Measurements from ENCODE around the gene CLDN2. TPM values are rescaled to one million over a fixed set of nuclear protein-coding genes. Genes with fewer than 3 reads are reported as not detected.

CLDN2 gene
- total and polyA plus RNA-seq, 10 of the 15 experiments (the other 5 are each of a cell fraction or from before 2014, with no cell fraction given), result 0.06 TPM; not detected in 9

GRCh38 chrX:106902684-106903083 lies 17.5 kb upstream of the CLDN2 start:
- ChIA-PET CTCF (interaction anchor here (0.7 to 2.6 kb wide), 6 partner anchors 8 to 526 kb away, joined by 3 to 12 read pairs (median 4); no protein-coding TSS in a partner anchor), POLR2A (no interaction called here), SMC1A (ENCODE audit: uncharacterized antibody, unreplicated experiment) (interaction anchor here (0.8 kb wide), 1 partner anchor 12 kb away, joined by 3 read pairs; no protein-coding TSS in a partner anchor), RAD21 (ENCODE audit: unreplicated experiment) (interaction anchor here (1.7 kb wide), 1 partner anchor 9 kb away, joined by 6 read pairs; no protein-coding TSS in a partner anchor)
- Histone ChIP-seq H3K9me3 (replicated peaks; ENCODE audit: control insufficient read depth, insufficient read depth, low read length) (no peaks in the 10 kb centered on the region), H4K20me1 (ENCODE audit: control insufficient read depth, insufficient read depth) (no peaks in the 10 kb centered on the region), H3K36me3 (ENCODE audit: control insufficient read depth in 2 of 2, insufficient read depth in 2 of 2, low read length in 1 of 2) (no peaks in the 10 kb centered on the region), H3K27ac (ENCODE audit: control insufficient read depth, insufficient read depth) (no peak overlapping the region), H2AFZ (ENCODE audit: control insufficient read depth, low read depth, low read length) (no peak overlapping the region), H3K79me2 (ENCODE audit: control insufficient read depth, insufficient read depth, low read length) (no peaks in the 10 kb centered on the region), H3K27me3 (replicated peaks in 1 of 2; ENCODE audit: control insufficient read depth in 2 of 2, insufficient read depth in 2 of 2, low read length in 1 of 2) (no peaks in the 10 kb centered on the region), H3K4me2 (ENCODE audit: control insufficient read depth, insufficient read depth) (no peak overlapping the region), H3K4me3 (no peak overlapping the region), H3K9ac (ENCODE audit: control insufficient read depth, insufficient read depth, low read length) (no peak overlapping the region), H3K4me1 (ENCODE audit: control insufficient read depth, insufficient read depth, low read length) (no peaks in the 10 kb centered on the region)
- 16% methylated on average over 2 of the region's 2 CpGs for WGBS (ENCODE audit: insufficient coverage, insufficient replicate concordance, low lambda C conversion rate, missing lambda C conversion rate)
- DNase-seq (ENCODE audit: low read depth, low spot score) (no peak), ATAC-seq (no peak), FAIRE-seq (no peak)
- no peak for TF ChIP-seq SMC3 (IDR thresholded peaks at IDR 0.05; ENCODE audit: borderline replicate concordance, low read length)
- TF ChIP-seq FOXK2 (IDR thresholded peaks at IDR 0.05), result no peak
- no peak for TF ChIP-seq CTCF (IDR thresholded peaks at IDR 0.05 in 2 of 3, conservative IDR thresholded peaks at IDR 0.05 in 1 of 3; ENCODE audit: control insufficient read depth in 2 of 3, extremely low read depth in 1 of 3, insufficient read depth in 1 of 3, low read depth in 3 of 3, low read length in 3 of 3)
- no peak for TF ChIP-seq PKNOX1 (IDR thresholded peaks at IDR 0.05)
- no peak for TF ChIP-seq POU2F2 (IDR thresholded peaks at IDR 0.05; ENCODE audit: borderline replicate concordance, low read depth, low read length)
- TF ChIP-seq NKRF (conservative IDR thresholded peaks at IDR 0.05), result no peak
- TF ChIP-seq MEF2B (IDR thresholded peaks at IDR 0.05; ENCODE audit: partially characterized antibody, poor library complexity, severe bottlenecking), result no peak
- TF ChIP-seq ZNF384 (IDR thresholded peaks at IDR 0.05; ENCODE audit: borderline replicate concordance, low read depth, low read length), result no peak
- no peak for TF ChIP-seq RCOR1 (conservative IDR thresholded peaks at IDR 0.05; ENCODE audit: low read depth, low read length)
- TF ChIP-seq MXI1 (IDR thresholded peaks at IDR 0.05; ENCODE audit: low read depth, low read length), result no peak
- no peak for TF ChIP-seq CBFB (IDR thresholded peaks at IDR 0.05; ENCODE audit: low read depth)
- TF ChIP-seq RAD51 (IDR thresholded peaks at IDR 0.05), result no peak
- TF ChIP-seq BACH1 (IDR thresholded peaks at IDR 0.05; ENCODE audit: borderline replicate concordance), result no peak
- TF ChIP-seq CBX5 (IDR thresholded peaks at IDR 0.05; ENCODE audit: low read depth), result no peak
- BruUV-seq (replicated peaks), result no TSS peak
- intact Hi-C loops (cut with micrococcal nuclease; ENCODE audit: unreplicated experiment) (no loop called here), in situ Hi-C loops (cut with MboI) (no loop called here)
